Activated CD4-positive, CD25-positive, alpha-beta regulatory T cell treated with anti-CD3 and anti-CD28 coated beads, Interleukin-2, amount 50 U/mL, for 16 hours (primary cell): ENCODE measurements around the gene RERE.

Source experiments
- DNase-seq: peaks from one replicate; pipeline ENCODE4 v3.0.0-alpha.2; 2020; ENCODE audit warnings: low read depth, low spot score

Gene RERE

GRCh38 chr1:8689431-8690252 is 127.8 kb downstream of the RERE start:
- DNase-seq = no peak

GRCh38 chr1:8687538-8687937 is 129.9 kb downstream of the RERE start:
- DNase-seq = no peak

GRCh38 chr1:8687039-8687438 is 130.4 kb downstream of the RERE start:
- DNase-seq = no peak

- no peak for DNase-seq
Observed at GRCh38 chr1:8685463-8685862, 132.0 kb downstream of the RERE start.

GRCh38 chr1:8684590-8684989 is 132.8 kb downstream of the RERE start:
- DNase-seq = no peak

- DNase-seq = no peak
Observed at GRCh38 chr1:8682573-8682972, 134.9 kb downstream of the RERE start.

DNA sequence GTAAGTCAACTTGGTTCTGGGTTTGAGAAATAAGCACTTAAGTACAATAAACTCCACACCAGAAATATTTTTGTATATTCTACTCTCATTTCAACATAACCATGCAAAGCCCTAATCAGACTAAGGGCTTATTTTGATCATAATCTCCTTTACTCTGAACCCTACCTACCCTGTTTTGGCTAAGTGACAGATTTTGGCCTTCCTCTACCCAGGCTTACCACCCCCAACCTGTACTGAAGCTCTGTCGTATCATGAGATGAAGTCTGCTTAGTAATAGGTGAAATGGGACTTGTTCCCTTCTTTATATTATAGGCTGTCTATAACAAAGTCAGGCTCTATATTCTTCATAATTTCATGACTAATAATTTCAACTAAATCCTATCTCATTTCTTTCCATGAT is 135.5 kb downstream of the RERE start:
- no peak for DNase-seq

- DNase-seq = no peak
Observed at GRCh38 chr1:8680664-8681650, 136.5 kb downstream of the RERE start.

DNA sequence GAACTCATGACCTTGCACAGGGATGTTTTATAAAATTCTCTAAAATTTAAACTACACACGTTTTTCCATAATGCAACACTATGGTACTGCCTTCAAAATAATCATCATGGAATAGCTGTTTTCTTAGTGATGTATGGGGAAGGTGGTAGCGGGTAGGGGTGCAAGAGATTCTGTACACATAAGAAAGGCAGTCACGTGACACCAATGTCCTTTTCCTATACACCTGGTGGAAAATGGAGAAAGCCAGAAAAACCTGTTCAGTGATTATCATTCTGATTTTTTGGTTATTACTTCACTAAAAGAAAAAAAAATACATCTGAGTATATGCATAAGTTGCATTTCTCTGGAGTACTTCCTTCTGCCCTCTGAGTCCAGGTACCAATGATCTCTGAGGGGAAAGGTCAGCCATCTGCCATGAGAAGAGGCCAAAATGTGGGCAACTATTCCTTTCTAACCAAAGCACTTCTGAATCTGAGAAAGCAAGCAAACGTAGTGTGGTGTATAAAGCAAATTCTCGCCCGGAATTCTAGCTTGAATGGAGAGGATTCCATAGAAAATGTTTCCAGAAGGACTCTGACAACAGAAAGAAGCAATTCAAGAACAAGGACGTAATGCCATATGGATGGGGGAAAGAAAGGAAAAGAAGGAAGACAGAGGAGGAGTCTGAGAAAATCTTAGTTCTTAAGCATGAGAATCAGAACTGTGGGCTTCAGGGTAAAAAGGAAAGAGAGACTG is 137.3 kb downstream of the RERE start:
- no peak for DNase-seq

DNA sequence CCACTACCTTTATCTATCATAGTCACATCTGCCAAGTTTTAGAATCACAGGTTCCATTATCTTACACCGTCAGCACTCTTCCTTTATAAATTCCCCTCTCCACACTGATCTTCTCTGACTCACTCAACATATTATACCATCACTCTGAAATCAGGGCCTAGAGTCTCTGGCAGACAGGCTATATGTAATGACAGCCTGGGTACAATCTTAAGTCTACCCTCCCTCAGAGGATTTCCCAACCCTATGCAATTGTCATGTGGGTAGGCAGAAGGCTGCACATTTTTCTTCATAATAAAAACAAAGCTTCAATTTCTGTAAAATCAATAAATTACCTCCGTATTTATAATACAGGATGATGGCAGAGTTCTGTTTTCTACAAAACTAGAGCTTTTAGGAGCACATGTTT is 138.0 kb downstream of the RERE start:
- DNase-seq = no peak

DNA sequence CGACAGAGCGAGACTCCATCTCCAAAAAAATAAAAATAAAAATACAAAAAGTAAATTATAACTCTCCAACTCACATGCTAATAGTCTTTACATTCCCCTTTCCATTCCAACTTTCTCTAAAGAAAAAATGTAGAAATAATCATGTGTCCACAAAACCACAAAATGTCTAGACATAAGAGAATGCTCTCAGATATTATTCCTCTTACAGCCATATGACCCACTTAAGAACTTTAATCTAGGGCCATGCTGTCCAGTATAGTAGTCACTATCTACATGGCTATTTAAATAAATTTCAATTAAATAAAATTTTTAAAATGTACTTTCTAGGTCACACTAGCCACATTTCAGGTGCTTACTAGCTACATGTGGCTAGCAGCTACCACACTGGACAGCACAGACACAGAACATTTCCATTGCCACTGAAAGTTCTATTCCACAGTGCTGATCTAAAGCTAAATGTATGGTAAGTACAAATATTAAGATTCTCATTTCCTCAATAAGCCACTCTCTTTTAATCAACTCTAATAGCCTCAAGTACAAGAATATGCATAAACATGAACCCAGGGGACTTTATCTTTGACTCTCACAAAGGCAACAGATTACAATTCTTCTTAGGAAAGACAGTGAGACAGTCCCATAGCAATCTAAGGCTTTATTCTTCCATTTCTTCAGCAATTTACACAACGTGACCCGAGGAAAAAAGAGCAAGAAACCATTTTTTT is 138.6 kb downstream of the RERE start:
- DNase-seq = no peak

GRCh38 chr1:8677782-8678181 is 139.7 kb downstream of the RERE start:
- DNase-seq = no peak

- no peak for DNase-seq
Observed at GRCh38 chr1:8676813-8677212, 140.6 kb downstream of the RERE start.

- DNase-seq = no peak
Observed at GRCh38 chr1:8676072-8676471, 141.4 kb downstream of the RERE start.

GRCh38 chr1:8674912-8675311 is 142.5 kb downstream of the RERE start:
- DNase-seq = no peak

GRCh38 chr1:8674481-8674880 is 143.0 kb downstream of the RERE start:
- no peak for DNase-seq

DNA sequence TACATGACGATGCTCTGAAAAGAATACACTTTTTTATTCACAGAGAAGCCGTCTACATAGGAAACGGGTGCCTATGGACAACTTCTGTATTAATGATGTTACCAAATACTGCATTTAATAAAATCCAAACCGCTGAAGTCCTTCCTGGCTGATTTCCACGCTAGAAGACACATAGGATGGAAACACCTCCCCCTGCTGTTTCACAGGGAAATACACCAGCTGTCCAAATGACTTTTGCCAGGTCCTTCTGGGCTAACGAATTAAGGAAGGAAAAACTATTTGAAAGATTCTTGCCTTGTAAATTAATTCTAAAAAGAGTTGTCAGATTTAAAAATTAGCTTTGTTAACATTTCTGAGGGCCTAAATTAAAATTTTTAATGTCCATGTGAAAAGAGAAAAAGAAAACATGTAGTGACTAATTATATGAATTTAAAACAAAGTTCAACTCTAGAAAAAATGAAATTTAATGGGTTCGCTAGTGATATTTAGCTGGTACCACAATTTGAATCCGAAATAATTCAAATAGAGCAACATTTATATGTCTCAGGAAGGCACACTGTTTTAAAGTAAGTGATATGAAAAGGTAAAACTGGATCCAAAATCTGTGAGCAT is 146.0 kb downstream of the RERE start:
- no peak for DNase-seq

DNA sequence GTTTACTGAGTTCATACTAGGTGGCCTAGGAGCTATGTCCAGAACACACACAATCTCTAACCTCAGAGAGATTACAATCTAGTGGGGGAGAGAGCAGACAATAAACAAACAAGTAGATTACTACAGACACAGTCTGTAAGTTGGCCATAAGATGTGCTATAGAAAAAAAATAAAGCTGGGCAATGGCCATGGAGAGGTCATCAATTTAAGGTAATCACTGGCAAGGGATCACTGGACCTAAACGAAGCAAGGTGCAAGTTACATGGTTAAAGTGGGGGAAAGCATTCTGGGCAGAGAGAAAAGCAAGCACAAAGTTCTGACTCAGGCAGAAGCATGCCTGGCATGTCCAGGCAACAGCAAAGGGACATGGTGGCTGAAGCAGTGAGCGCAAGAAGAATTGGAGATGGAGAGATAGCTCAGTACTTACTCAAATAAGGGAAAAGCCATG is 147.0 kb downstream of the RERE start:
- DNase-seq = no peak

GRCh38 chr1:8669606-8670335 is 147.7 kb downstream of the RERE start:
- no peak for DNase-seq
